Measurements from ENCODE around the gene ZFR2.

The ZFR2 gene

GRCh38 chr19:3866910-3867638 lies 1.8 kb downstream of the ZFR2 start:
- no peak overlapping the region for H3K4me3 ChIP-seq (ENCODE audit: low read depth, low read length)
- TF ChIP-seq POLR2A (IDR thresholded peaks at IDR 0.05; ENCODE audit: extremely low read depth, insufficient read length): no peak
- TF ChIP-seq, protein P1, sequence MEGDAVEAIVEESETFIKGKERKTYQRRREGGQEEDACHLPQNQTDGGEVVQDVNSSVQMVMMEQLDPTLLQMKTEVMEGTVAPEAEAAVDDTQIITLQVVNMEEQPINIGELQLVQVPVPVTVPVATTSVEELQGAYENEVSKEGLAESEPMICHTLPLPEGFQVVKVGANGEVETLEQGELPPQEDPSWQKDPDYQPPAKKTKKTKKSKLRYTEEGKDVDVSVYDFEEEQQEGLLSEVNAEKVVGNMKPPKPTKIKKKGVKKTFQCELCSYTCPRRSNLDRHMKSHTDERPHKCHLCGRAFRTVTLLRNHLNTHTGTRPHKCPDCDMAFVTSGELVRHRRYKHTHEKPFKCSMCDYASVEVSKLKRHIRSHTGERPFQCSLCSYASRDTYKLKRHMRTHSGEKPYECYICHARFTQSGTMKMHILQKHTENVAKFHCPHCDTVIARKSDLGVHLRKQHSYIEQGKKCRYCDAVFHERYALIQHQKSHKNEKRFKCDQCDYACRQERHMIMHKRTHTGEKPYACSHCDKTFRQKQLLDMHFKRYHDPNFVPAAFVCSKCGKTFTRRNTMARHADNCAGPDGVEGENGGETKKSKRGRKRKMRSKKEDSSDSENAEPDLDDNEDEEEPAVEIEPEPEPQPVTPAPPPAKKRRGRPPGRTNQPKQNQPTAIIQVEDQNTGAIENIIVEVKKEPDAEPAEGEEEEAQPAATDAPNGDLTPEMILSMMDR (IDR thresholded peaks at IDR 0.05; ENCODE audit: low read depth, low read length): no peak
- TF ChIP-seq MYC (IDR thresholded peaks at IDR 0.05; ENCODE audit: low read depth, low read length): no peak
- TF ChIP-seq MAX (IDR thresholded peaks at IDR 0.05; ENCODE audit: low read depth, low read length): no peak
- no peak for DNase-seq (ENCODE audit: low read depth)

DNA sequence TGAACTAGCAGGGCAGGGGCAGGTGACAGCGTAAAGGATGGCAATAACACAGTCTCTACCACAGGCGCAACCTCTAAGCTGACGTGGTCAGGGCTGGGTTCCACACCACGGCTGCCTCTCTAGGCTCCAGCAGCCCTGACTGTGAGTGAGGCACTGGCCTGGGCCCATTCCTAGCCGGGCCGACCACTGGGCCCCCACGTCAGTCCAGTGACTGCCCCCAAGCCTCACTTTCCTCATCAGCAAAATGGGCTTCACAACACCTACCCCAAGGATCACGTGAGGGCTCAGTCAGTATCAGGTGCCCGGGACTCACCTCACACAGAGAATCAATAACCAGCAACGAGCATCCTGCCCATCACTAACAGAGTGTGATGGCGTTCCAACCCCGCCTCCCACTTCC lies 5.2 kb downstream of the ZFR2 start:
- TF ChIP-seq, protein P1 (IDR thresholded peaks at IDR 0.05; ENCODE audit: low read depth, low read length): no peak
- no peak for TF ChIP-seq POLR2A (IDR thresholded peaks at IDR 0.05; ENCODE audit: extremely low read depth, insufficient read length)
- no peak for TF ChIP-seq MAX (IDR thresholded peaks at IDR 0.05; ENCODE audit: low read depth, low read length)
- TF ChIP-seq MYC (IDR thresholded peaks at IDR 0.05; ENCODE audit: low read depth, low read length): no peak
- H3K4me3 ChIP-seq (ENCODE audit: low read depth, low read length): no peak overlapping the region
- DNase-seq (ENCODE audit: low read depth): no peak

DNA sequence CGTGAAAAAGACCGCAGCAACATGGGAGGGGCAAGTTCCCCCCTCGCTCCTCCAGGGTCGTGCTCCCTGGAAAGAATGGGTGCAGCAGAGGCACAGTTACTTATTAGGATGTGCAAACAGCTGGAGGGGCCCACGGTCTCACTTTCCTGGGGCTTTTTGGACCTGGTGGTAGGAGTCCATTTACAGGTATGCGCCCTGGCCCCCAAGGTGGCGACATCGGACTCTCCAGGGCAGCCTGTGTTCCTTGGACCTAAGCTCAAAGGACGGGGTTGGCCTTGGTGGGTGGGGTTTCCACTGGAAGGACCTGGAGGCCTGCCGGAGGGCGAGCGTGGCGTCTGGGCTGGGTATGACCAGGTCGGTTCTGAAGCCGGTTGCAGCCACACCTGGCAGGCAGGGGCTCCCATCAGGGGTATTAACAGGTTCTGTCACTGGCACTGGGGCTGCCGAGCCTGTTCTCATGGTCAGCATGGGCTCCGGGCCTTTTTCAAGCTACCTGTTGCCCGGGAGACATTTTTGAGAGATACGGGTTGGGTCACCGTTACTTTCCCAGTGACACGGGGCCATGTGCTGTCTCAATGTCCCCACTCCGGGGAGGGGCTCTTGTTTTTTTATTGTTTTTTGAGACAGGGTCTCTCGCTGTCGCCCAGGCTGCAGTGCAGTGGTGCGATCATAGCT lies 5.9 kb downstream of the ZFR2 start:
- DNase-seq (ENCODE audit: low read depth): no peak
- H3K4me3 ChIP-seq (ENCODE audit: low read depth, low read length): no peak overlapping the region
- no peak for TF ChIP-seq MYC (IDR thresholded peaks at IDR 0.05; ENCODE audit: low read depth, low read length)
- TF ChIP-seq, protein P1 (IDR thresholded peaks at IDR 0.05; ENCODE audit: low read depth, low read length): no peak
- TF ChIP-seq POLR2A (IDR thresholded peaks at IDR 0.05; ENCODE audit: extremely low read depth, insufficient read length): no peak

DNA sequence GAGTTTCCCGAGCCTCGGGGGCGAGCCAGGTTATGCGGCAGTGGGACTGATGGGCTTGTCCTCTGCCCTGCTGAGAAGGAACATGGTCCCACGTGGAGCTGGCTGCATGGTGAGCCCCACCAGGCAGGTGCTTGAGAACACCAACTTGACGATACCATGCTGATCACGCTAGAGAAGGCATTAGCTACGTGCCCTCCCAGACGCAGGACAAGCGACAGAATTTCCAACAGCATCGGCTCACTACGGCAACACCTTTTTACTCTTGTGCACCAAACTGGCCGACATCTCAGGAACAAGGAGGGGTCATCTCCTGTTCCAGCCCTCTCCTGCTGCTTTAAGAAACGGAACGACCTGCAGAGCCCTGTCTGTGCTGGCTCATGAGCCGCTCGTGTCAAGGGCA lies 8.3 kb downstream of the ZFR2 start:
- H3K4me3 ChIP-seq (ENCODE audit: low read depth, low read length): no peak overlapping the region
- TF ChIP-seq, protein P1 (IDR thresholded peaks at IDR 0.05; ENCODE audit: low read depth, low read length): no peak
- TF ChIP-seq MYC (IDR thresholded peaks at IDR 0.05; ENCODE audit: low read depth, low read length) (no peak), POLR2A (IDR thresholded peaks at IDR 0.05; ENCODE audit: extremely low read depth, insufficient read length) (no peak), MAX (IDR thresholded peaks at IDR 0.05; ENCODE audit: low read depth, low read length) (no peak)
- DNase-seq (ENCODE audit: low read depth): no peak

DNA sequence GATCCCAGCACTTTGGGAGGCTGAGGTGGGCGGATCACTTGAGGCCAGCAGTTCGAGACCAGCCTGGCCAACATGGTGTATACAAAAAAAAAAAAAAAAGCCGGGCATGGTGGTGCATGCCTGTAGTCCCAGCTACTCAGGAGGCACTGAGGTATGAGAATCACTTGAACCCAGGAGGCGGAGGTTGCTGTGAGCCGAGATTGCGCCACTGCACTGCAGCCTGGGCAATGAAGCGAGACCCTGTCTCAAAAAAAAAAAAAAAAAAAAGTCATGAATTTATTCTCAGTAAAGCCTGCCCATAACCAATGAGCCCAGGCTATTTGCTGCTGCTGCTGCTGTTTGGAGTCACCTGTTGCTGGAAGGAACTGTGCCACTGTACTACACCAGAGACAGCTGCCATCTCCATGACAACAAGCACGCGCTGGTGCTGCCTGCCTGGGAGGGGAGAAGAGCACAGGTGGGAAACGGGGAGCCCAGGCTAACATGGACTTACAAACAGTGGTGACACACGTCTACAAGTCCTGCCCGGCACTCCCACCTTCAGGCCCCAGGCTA lies 11.3 kb downstream of the ZFR2 start:
- DNase-seq (ENCODE audit: low read depth): no peak
- H3K4me3 ChIP-seq (ENCODE audit: low read depth, low read length): no peak overlapping the region
- TF ChIP-seq MYC (IDR thresholded peaks at IDR 0.05; ENCODE audit: low read depth, low read length) (no peak), POLR2A (IDR thresholded peaks at IDR 0.05; ENCODE audit: extremely low read depth, insufficient read length) (no peak), MAX (IDR thresholded peaks at IDR 0.05; ENCODE audit: low read depth, low read length) (no peak)
- TF ChIP-seq, protein P1 (IDR thresholded peaks at IDR 0.05; ENCODE audit: low read depth, low read length): no peak

Measured in NB4 (cell line).